Neuron (in vitro differentiated cells): ENCODE data around the gene U2AF1L4.
"Not testable (repeated sequence)": the region's sequence is repeated elsewhere in the genome, so short reads cannot be mapped to it uniquely, and the experiment has no call there.

Experiments
- H2AFZ ChIP-seq: one replicate; pipeline ENCODE4 v1.6.1; 2013; ENCODE audit warnings: low read depth, mild to moderate bottlenecking, inconsistent platforms, low read length, moderate library complexity
- H3K27me3 ChIP-seq: one replicate; pipeline ENCODE4 v1.6.1; 2013; ENCODE audit warnings: low read length; ENCODE audit not compliant: insufficient read depth
- H3K36me3 ChIP-seq: one replicate; pipeline ENCODE4 v1.6.1; 2013; ENCODE audit warnings: low read length; ENCODE audit not compliant: insufficient read depth
- H3K4me1 ChIP-seq: one replicate; pipeline ENCODE4 v1.6.1; 2013; ENCODE audit warnings: low read length; ENCODE audit not compliant: insufficient read depth
- H3K4me3 ChIP-seq: 2 replicates; pipeline ENCODE4 v1.5.1; 2013; ENCODE audit warnings: mild to moderate bottlenecking, low read length, moderate library complexity
- H3K9me3 ChIP-seq: one replicate; pipeline ENCODE4 v1.6.1; 2013; ENCODE audit warnings: low read length

U2AF1L4 gene

GRCh38 chr19:35727956-35728706, 17.1 kb downstream of the U2AF1L4 start:
- no peaks in the 10 kb centered on the region for H3K9me3 ChIP-seq
- no peaks in the 10 kb centered on the region for H3K27me3 ChIP-seq
- H3K36me3 ChIP-seq: peaks cover 86% of the 10 kb centered on the region
- H2AFZ ChIP-seq: no peak overlapping the region
- H3K4me1 ChIP-seq: no peaks in the 10 kb centered on the region
- H3K4me3 ChIP-seq: no peak overlapping the region

DNA sequence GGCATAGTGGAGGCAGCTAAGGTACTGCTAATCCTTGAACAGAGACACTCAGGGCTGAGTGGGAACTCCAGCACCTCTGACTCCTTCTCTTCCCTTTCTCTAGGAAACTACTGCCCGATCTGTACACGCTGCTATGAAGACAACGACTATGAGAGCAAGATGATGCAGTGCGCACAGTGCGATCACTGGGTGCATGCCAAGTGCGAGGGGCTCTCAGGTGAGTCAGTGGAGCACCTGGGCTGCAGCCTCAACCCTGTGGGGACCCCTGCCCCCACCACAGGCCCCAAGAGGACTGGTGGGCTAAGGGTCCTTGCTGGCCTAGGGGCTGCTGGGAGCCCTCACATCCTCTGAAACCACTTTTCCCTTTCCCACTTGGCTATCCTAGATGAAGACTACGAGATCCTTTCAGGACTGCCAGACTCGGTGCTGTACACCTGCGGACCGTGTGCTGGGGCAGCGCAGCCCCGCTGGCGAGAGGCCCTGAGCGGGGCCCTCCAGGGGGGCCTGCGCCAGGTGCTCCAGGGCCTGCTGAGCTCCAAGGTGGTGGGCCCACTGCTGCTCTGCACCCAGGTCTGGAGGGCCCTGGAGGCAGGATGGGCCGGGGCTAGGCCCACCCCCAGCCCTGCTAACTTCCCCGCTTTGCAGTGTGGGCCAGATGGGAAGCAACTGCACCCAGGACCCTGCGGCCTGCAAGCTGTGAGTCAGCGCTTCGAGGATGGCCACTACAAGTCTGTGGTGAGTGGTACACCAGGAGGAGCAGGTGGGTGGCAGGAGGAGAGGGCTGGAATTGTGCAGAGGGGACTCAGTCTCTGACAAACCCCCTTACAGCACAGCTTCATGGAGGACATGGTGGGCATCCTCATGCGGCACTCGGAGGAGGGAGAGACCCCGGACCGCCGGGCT, 17.9 kb downstream of the U2AF1L4 start:
- Histone ChIP-seq H2AFZ (no peak overlapping the region), H3K27me3 (no peaks in the 10 kb centered on the region), H3K9me3 (no peaks in the 10 kb centered on the region), H3K4me1 (no peaks in the 10 kb centered on the region), H3K36me3 (peaks cover 91% of the 10 kb centered on the region), H3K4me3 (no peak overlapping the region)

- Histone ChIP-seq H3K36me3 (peaks cover 85% of the 10 kb centered on the region), H3K9me3 (no peaks in the 10 kb centered on the region)
Observed at GRCh38 chr19:35725216-35725861, 19.9 kb downstream of the U2AF1L4 start.

GRCh38 chr19:35724560-35724959, 20.7 kb downstream of the U2AF1L4 start:
- peaks cover 83% of the 10 kb centered on the region for H3K36me3 ChIP-seq
- H3K4me3 ChIP-seq: no peak overlapping the region
- H2AFZ ChIP-seq: no peak overlapping the region
- H3K4me1 ChIP-seq: no peaks in the 10 kb centered on the region
- H3K27me3 ChIP-seq: no peaks in the 10 kb centered on the region
- H3K9me3 ChIP-seq: no peaks in the 10 kb centered on the region

More at GRCh38 chr19:35725216-35725861, 19.9 kb downstream of the U2AF1L4 start:
- Histone ChIP-seq H2AFZ (no peak overlapping the region), H3K4me1 (no peaks in the 10 kb centered on the region), H3K4me3 (no peak overlapping the region), H3K27me3 (no peaks in the 10 kb centered on the region)

DNA sequence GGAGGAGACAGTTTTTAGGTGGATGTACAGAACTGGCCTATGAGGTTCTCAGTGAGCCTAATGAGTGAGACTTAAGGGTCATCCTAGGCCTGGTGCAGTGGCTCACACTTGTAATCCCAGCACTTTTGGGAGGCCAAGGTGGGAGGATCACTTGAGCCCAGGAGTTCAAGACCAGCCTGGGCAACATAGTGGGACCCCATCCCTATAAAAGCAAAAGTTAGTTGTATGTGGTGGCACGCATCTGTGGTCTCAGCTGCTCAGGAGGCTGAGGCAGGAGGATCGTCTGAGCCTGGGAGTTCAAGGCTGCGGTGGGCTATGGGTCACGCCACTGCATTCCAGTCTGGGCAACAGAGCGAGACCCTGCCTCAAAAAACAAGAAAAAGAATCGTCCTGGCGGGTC, 21.1 kb downstream of the U2AF1L4 start:
- not testable (repeated sequence) for H3K9me3 ChIP-seq, H3K27me3 ChIP-seq, H2AFZ ChIP-seq, H3K4me1 ChIP-seq, H3K4me3 ChIP-seq
- H3K36me3 ChIP-seq: peaks cover 79% of the 10 kb centered on the region

DNA sequence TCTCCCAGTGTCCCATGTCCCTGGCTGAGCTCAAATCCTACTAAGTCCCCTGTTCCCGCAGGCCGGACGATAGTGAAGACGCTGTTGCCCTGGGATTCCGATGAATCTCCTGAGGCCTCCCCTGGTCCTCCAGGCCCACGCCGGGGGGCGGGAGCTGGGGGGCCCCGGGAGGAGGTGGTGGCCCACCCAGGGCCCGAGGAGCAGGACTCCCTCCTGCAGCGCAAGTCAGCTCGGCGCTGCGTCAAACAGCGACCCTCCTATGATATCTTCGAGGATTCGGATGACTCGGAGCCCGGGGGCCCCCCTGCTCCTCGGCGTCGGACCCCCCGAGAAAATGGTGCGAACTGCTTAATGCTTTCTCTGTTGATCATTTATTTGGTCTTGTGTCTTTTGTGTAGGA, 21.5 kb downstream of the U2AF1L4 start:
- H2AFZ ChIP-seq: no peak overlapping the region
- H3K4me1 ChIP-seq: peaks cover 9% of the 10 kb centered on the region
- H3K9me3 ChIP-seq: no peaks in the 10 kb centered on the region
- H3K36me3 ChIP-seq: peaks cover 74% of the 10 kb centered on the region
- H3K4me3 ChIP-seq: no peak overlapping the region
- H3K27me3 ChIP-seq: no peaks in the 10 kb centered on the region

- H3K4me1 ChIP-seq: peaks cover 12% of the 10 kb centered on the region
- H3K4me3 ChIP-seq: no peak overlapping the region
- no peak overlapping the region for H2AFZ ChIP-seq
- H3K36me3 ChIP-seq: peaks cover 68% of the 10 kb centered on the region
- no peaks in the 10 kb centered on the region for H3K9me3 ChIP-seq
- no peaks in the 10 kb centered on the region for H3K27me3 ChIP-seq
Observed at GRCh38 chr19:35722897-35723296, 22.3 kb downstream of the U2AF1L4 start.

- no peaks in the 10 kb centered on the region for H3K9me3 ChIP-seq
- H3K36me3 ChIP-seq: peaks cover 63% of the 10 kb centered on the region
- H3K4me1 ChIP-seq: peaks cover 12% of the 10 kb centered on the region
- no peak overlapping the region for H3K4me3 ChIP-seq
- H2AFZ ChIP-seq: no peak overlapping the region
- H3K27me3 ChIP-seq: no peaks in the 10 kb centered on the region
Observed at GRCh38 chr19:35722461-35722860, 22.8 kb downstream of the U2AF1L4 start.

DNA sequence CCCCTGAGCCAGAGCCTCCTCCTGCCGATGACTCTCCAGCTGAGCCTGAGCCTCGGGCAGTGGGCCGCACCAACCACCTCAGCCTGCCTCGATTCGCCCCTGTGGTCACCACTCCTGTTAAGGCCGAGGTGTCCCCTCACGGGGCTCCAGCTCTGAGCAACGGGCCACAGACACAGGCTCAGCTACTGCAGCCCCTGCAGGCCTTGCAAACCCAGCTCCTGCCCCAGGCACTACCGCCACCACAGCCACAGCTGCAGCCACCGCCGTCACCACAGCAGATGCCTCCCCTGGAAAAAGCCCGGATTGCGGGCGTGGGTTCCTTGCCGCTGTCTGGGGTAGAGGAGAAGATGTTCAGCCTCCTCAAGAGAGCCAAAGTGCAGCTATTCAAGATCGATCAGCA, 23.8 kb downstream of the U2AF1L4 start:
- Histone ChIP-seq H3K27me3 (no peaks in the 10 kb centered on the region), H2AFZ (no peak overlapping the region), H3K9me3 (no peaks in the 10 kb centered on the region), H3K4me3 (no peak overlapping the region), H3K36me3 (peaks cover 57% of the 10 kb centered on the region), H3K4me1 (peaks cover 12% of the 10 kb centered on the region)

DNA sequence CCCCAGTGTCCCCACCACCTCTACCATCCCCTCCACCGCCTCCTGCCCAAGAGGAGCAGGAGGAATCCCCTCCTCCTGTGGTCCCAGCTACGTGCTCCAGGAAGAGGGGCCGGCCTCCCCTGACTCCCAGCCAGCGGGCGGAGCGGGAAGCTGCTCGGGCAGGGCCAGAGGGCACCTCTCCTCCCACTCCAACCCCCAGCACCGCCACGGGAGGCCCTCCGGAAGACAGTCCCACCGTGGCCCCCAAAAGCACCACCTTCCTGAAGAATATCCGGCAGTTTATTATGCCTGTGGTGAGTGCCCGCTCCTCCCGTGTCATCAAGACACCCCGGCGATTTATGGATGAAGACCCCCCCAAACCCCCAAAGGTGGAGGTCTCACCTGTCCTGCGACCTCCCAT, 24.6 kb downstream of the U2AF1L4 start:
- Histone ChIP-seq H3K4me3 (no peak overlapping the region), H3K9me3 (no peaks in the 10 kb centered on the region), H3K27me3 (no peaks in the 10 kb centered on the region), H3K36me3 (peaks cover 52% of the 10 kb centered on the region), H2AFZ (no peak overlapping the region), H3K4me1 (peaks cover 18% of the 10 kb centered on the region)

GRCh38 chr19:35720163-35720524, 25.1 kb downstream of the U2AF1L4 start:
- Histone ChIP-seq H3K36me3 (peaks cover 47% of the 10 kb centered on the region), H3K4me3 (no peak overlapping the region), H3K27me3 (no peaks in the 10 kb centered on the region), H3K9me3 (no peaks in the 10 kb centered on the region), H2AFZ (no peak overlapping the region), H3K4me1 (peaks cover 19% of the 10 kb centered on the region)

DNA sequence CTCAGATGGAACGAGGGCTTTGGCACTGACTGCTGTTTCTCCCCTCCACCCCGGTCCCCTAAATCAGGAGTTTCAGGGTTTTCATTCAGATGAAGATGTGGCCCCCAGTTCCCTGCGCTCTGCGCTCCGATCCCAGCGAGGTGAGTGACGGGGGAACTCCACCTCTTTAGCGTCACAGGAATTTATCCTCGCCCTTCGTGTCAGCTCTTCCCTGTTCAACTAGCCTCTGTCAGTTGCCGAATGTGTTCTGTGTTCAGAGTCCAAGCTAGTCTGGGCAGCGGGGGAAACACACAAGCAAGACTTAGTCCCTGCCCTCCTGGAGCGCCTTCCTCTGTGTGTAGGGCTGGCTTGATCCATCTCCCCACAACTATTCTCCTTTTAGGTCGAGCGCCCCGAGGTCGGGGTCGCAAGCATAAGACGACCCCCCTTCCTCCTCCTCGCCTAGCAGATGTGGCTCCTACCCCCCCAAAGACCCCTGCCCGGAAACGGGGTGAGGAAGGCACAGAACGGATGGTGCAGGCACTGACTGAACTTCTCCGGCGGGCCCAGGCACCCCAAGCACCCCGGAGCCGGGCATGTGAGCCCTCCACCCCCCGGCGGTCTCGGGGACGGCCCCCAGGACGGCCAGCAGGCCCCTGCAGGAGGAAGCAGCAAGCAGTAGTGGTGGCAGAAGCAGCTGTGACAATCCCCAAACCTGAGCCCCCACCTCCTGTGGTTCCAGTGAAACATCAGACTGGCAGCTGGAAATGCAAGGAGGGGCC, 25.6 kb downstream of the U2AF1L4 start:
- H3K4me1 ChIP-seq: peaks cover 19% of the 10 kb centered on the region
- H2AFZ ChIP-seq: no peak overlapping the region
- H3K4me3 ChIP-seq: peak overlapping the region; percentile 95
- peaks cover 41% of the 10 kb centered on the region for H3K36me3 ChIP-seq
- no peaks in the 10 kb centered on the region for H3K9me3 ChIP-seq
- no peaks in the 10 kb centered on the region for H3K27me3 ChIP-seq
